ENCODE results near the gene PYROXD2.

PYROXD2 gene

GRCh38 chr10:98433881-98434732 is 19.1 kb upstream of the PYROXD2 start:
- FAIRE-seq, result no peak

DNA sequence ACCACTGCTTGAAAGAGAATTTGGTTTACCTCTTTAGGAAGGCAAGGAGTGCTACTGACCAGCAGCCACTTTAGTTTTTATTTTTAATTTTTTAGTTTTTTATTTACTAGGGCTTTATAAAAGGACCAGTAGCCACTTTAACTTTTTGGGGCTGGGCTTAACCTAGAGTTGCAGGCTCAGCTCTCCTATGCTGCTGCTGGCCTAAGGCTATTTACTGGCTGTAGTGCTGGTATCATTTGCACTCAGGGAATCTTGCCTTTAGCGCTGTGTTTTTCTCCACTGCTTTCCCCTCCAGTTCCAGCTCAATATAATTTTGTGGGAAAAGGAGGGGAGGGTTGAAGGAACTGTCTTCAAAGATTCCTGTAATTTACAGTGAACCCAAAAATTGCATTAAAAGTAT is 18.4 kb upstream of the PYROXD2 start:
- no peak for FAIRE-seq

GRCh38 chr10:98432330-98432729 is 17.3 kb upstream of the PYROXD2 start:
- FAIRE-seq, result no peak

- no peak for FAIRE-seq
Observed at GRCh38 chr10:98431016-98431415, 16.0 kb upstream of the PYROXD2 start.

- no peak for FAIRE-seq
Observed at GRCh38 chr10:98430427-98430826, 15.4 kb upstream of the PYROXD2 start.

- no peak for FAIRE-seq
Observed at GRCh38 chr10:98429320-98430072, 14.5 kb upstream of the PYROXD2 start.

DNA sequence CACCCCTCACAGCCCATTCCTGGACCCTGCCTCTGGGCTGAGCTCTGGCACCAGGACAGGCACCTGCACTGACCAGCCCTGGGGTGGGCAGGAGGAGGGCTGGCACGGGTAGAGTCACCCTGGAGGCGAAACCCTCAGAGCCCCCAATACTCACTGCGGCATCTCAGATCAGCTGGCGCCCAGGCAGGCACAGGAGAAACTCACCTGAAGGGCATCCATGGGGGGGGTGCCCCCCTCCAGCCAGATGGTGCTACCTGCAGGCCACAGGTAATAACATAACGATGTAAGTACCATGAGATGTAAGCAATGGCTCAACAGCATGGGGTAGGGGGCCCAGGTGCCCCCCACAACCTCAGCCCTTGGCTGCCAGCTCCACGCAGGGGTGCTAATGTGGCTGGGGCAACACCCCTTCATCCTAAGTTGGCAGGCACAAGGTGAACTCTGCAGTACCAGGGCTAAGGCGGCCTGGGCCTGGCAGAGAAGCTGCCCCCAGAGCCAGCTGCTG is 12.1 kb upstream of the PYROXD2 start:
- FAIRE-seq, result no peak

- FAIRE-seq, result no peak
Observed at GRCh38 chr10:98425511-98426352, 10.8 kb upstream of the PYROXD2 start.

DNA sequence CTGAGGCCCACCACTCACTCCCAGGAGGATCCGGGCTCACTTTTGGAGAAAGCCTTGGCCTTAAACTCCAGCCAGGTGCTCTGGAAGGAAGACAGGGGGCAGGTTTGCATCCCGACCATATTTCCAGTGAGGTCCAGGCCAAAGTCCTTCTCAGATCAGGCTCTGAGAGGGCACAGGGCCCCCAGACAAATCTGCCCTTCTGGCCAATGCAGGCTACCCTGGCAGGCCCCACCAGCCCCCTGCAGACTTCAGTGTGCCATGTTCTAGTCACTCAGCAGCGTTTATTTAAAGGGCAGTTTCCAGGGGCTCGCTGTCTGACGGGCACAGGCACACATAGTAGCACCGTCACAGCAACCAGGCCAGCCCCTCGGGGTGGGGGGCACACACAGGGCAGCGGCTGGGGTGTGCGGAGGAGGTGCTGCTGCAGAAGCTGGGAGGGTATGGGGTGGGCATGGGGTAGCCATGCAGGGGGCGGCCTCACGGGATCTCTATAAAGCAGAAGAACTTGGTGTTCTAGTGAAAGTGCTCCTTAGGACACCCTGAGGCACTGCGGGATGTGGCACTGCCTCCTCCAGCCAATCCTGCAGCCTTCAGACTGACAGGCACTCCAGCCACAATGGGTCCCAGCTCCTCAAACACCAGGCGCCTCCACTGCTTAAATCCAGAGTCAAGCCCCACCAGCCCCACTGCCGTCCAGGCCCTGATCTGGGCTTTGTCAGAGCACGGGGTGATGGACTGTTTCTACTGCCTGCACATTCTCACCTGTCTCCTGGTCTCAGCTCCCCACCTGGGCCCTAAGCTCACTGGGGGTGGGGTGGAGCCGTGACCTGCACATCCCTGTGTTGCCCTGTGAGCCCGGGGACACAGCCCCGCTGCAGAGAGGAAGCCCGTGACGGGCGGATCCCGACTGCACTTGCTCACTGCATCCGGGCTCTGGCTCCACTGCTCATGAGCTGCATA is 9.6 kb upstream of the PYROXD2 start:
- no peak for FAIRE-seq

DNA sequence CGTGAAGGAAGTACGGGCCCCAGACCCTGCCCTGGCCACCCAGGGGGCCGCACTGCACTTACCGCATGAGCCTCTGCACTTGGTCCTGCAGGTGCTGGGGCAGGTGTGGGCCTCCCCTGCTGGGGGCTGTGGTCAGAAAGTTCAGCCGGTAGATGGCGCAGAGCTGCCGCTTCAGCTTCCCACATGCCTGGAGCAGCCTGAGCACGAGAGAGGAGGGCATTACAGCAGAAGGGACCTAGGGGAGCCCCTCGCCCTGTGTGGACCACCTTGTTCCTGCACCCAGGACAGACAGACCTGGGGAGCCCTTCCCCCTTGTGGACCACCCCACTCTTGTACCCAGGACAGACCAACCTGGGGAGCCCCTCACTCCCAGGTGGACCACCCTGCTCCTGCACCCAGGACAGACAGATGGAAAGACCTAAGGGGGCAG is 8.7 kb upstream of the PYROXD2 start:
- FAIRE-seq, result no peak

- FAIRE-seq, result no peak
Observed at GRCh38 chr10:98422182-98422581, 7.2 kb upstream of the PYROXD2 start.

DNA sequence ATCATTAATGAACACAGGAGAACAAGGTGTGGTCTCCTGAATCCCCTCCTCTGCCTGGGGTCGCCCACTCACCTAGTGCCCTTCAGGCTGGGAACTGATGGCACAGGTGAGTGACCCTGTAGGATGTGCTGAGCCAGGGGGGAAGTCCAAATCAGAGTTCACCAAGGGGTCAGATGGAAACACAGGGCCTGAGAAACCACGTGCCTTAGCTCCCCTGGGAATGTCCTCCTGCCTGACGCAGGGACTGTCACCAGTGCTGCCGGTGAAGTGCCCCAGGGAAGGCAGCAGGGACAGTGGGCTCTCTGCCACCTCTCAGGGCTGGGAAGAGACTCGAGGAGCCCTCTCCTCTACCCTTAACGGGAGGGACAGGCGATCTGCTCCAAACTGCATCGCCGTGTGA is 5.8 kb upstream of the PYROXD2 start:
- no peak for FAIRE-seq

DNA sequence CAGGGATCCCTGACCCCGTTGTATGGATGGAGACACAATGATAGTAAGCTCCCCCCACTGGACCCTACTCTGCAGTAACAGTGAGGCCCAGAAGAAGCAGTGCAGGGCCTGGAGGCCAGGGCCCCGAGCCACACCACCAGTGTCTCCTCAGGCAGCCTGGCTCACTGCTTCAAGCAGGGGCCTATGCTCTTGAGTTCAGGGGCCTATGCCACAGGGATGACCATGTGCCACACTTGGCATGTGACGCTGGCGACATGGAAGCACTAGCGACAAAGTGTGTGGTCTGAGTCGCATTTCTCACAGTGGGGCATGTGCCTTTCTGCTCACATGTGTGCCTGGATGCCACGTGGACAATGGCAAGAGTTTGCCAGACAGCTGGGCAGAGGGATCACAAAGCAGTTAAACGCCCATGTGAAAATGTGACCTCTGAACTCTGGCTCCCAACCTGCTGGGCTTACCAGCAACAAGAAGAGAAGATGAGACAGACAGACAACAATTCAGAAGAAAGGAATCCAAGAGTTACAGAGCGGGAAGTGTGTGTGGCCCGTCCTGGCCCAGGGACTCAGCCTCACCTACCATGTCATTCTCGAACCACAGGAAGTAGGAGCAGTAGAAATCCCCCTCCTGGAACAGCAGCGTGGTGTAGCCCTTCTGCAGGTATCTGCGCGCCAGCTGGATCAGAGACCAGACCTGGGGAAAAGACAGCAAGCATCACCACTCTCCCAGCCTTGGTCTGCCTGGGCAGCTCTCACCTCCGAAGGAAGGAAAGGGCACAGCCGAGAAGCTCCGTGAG is 4.7 kb upstream of the PYROXD2 start:
- no peak for FAIRE-seq

DNA sequence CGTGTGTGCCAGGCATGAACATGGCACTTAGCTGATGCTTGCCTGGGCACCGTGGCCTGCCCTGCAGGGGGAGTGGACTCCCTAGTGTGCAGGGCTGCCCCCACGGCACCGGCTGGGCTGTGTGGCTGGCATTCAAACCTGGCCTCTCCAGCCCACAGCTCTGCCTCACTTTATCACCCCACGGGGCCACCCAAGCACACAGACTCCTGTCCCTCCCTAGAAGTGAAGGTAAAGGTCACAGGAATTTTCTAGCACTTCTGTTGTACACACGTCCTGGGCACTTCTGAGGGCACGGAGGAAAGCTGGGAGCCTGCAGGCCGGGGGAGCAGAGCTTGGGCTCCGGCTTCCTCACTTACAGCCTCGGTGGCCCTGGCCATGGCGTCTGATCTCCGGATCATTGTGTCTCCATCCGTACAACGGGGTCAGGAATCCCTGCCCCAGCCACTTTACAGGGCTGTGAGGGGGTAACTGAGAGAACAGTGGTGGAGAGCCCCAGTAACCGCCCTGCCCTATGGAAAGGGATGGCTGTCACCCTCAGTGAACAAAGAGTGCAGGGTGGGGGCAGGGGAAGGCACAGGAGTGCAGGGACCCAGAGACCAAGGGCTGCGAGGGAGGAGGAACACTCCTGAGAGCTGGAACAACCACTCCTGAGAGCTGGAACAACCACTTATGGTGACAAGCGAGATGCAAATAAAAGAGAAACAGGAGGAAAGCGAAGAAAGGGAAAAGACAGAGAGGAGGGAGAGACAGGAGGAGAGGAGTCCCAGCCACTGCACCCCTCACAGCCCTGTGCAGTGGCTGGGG is 3.9 kb upstream of the PYROXD2 start:
- no peak for FAIRE-seq

GRCh38 chr10:98417973-98418664 is 3.1 kb upstream of the PYROXD2 start:
- no peak for FAIRE-seq

GRCh38 chr10:98417481-98417959 is 2.5 kb upstream of the PYROXD2 start:
- FAIRE-seq, result no peak

DNA sequence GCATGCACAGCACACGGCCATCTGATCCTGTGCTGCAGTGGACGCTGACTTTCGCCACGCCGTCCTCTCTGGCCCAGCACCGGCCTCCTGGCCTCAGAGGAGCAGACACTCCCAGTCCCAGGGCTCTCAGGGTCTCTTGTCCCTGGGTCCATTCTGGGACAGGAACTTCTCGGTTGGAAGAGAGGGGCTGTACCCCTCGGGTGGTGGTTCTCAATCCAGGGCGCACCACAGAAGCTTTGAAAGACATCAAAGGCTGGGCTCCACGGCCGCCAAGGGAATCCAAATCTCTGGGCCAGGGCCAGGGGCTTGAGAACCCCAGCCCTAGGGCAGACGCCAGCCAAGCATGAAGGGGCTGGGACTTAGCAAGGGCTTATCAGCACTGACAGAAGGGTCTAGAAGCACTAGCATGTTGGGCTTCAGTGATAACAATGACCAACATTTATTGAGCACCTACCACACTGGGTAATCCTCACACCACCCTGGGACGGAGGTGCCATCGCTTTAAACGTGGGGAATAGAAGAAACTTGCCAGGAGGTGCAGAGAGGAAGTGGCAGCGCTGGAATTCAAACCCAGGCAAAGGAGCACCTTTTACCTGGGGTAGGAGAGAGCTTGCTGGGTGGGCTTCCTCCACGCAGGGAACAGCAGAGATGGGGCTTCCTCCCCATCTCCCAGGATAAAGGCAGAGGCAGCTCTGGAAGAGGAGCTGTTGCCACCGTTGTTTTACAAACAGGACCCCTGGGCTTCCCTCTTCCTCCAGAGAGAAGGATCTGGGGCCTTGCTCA is 1.8 kb upstream of the PYROXD2 start:
- no peak for FAIRE-seq

DNA sequence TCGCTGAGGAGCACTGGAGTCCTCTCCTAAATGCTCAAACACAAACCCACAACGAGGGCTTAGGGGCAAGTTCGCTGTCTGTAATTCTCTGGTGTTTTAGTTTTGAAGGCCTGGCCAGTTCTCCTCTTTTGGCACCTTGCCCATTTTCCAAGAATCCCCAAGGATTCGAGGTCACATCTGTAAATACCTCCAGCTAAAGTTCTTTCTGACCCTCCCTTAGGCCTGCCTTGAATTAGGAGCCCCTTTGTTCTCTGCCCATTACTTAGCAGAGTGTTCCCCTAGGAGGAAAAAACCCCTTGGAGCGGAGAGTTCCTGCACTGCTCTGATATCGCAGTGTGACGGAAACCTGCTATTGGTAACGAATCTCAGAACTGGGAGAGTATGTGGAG is 743 bp upstream of the PYROXD2 start:
- no peak for FAIRE-seq

DNA sequence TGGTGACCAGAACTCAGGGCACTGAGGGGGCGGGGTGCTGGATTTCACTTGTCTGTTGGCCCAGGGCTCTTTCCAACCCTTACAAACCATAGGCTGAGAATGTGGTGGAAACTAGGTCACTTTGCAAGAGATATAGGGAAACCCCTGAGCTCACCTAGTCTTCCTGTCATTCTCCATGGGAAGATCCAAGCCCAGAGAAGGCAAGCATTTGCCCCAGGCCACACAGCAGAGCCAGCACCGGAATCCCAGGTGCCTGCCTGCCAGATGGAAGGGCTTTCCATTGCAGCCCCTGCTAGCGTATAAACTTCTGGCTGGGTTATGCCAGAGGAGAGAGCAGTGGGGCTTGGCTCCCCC is 427 bp downstream of the PYROXD2 start:
- no peak for FAIRE-seq
